SK-N-SH treated with all-trans-retinoic acid at 6 μM for 48 hours (cell line): ENCODE measurements around the gene CEND1.

Source experiments
- ATAC-seq: fragments of 200-7000 bp; cut with Tn5 transposase; 3 replicates; pipeline ENCODE4 v1.9.1; 2020; ENCODE audit warnings: mild to moderate bottlenecking, moderate library complexity
- ARNTL ChIP-seq: fragments of 450-650 bp; formaldehyde crosslinking; IDR thresholded peaks from 2 replicates; pipeline ENCODE4 v1.5.0; 2020; ENCODE audit warnings: low read depth, mild to moderate bottlenecking, moderate library complexity, borderline replicate concordance
- BACH2 ChIP-seq: fragments of 250-450 bp; sonication (Bioruptor Pico); IDR thresholded peaks from 2 replicates; pipeline ENCODE4 v1.9.0; 2021; ENCODE audit warnings: mild to moderate bottlenecking, borderline replicate concordance
- CSDC2 ChIP-seq: fragments of 250-450 bp; sonication (Bioruptor Pico); IDR thresholded peaks from 2 replicates; pipeline ENCODE4 v1.5.0; 2020; ENCODE audit warnings: mild to moderate bottlenecking, moderate library complexity
- ESRRG ChIP-seq: fragments of 250-450 bp; sonication (Bioruptor Pico); IDR thresholded peaks from 2 replicates; pipeline ENCODE4 v1.6.1; 2021; ENCODE audit warnings: mild to moderate bottlenecking
- GLIS3 ChIP-seq: fragments of 250-450 bp; sonication (Bioruptor Pico); IDR thresholded peaks from 2 replicates; pipeline ENCODE4 v1.5.0; 2020; ENCODE audit warnings: mild to moderate bottlenecking, moderate library complexity
- ISL1 ChIP-seq: fragments of 250-450 bp; sonication (Bioruptor Pico); IDR thresholded peaks from 2 replicates; pipeline ENCODE4 v2.1.2; 2022; ENCODE audit warnings: mild to moderate bottlenecking, moderate library complexity
- OSR1 ChIP-seq: fragments of 250-450 bp; sonication (Bioruptor Pico); IDR thresholded peaks from 2 replicates; pipeline ENCODE4 v1.8.0; 2022; ENCODE audit warnings: moderate library complexity, mild to moderate bottlenecking, inconsistent platforms
- PATZ1 ChIP-seq: fragments of 250-450 bp; sonication (Bioruptor Pico); IDR thresholded peaks from 2 replicates; pipeline ENCODE4 v1.8.0; 2020; ENCODE audit warnings: mild to moderate bottlenecking, moderate library complexity, borderline replicate concordance
- PPARA ChIP-seq: fragments of 250-450 bp; sonication (Bioruptor Pico); IDR thresholded peaks from 2 replicates; pipeline ENCODE4 v1.5.0; 2020; ENCODE audit warnings: mild to moderate bottlenecking, borderline replicate concordance
- RARB ChIP-seq: fragments of 250-450 bp; sonication (Bioruptor Pico); IDR thresholded peaks from 2 replicates; pipeline ENCODE4 v1.8.0; 2021; ENCODE audit warnings: mild to moderate bottlenecking, moderate library complexity
- SNAI2 ChIP-seq: fragments of 250-450 bp; sonication (Bioruptor Pico); IDR thresholded peaks from 2 replicates; pipeline ENCODE4 v1.5.0; 2020; ENCODE audit warnings: mild to moderate bottlenecking, moderate library complexity
- TCF4 ChIP-seq: fragments of 250-450 bp; sonication (Bioruptor Pico); IDR thresholded peaks from 2 replicates; pipeline ENCODE4 v1.8.0; 2021; ENCODE audit warnings: mild to moderate bottlenecking, moderate library complexity, borderline replicate concordance
- TOX ChIP-seq: fragments of 250-450 bp; sonication (Bioruptor Pico); IDR thresholded peaks from 2 replicates; pipeline ENCODE4 v1.8.0; 2021; ENCODE audit warnings: mild to moderate bottlenecking, moderate library complexity, borderline replicate concordance
- ZC3H10 ChIP-seq: fragments of 250-450 bp; sonication (Bioruptor Pico); IDR thresholded peaks from 2 replicates; pipeline ENCODE4 v1.5.1; 2021; ENCODE audit warnings: mild to moderate bottlenecking, moderate library complexity
- ZFP30 ChIP-seq: fragments of 450-650 bp; formaldehyde crosslinking; IDR thresholded peaks from 2 replicates; pipeline ENCODE4 v1.5.0; 2022; ENCODE audit warnings: mild to moderate bottlenecking, moderate library complexity
- ZNF565 ChIP-seq: fragments of 450-650 bp; formaldehyde crosslinking; conservative IDR thresholded peaks from 2 replicates; pipeline ENCODE4 v1.5.0; 2020; ENCODE audit warnings: low read depth, mild to moderate bottlenecking, moderate library complexity
- ZNF70 ChIP-seq: fragments of 450-650 bp; formaldehyde crosslinking; IDR thresholded peaks from 2 replicates; pipeline ENCODE4 v1.5.0; 2020; ENCODE audit warnings: mild to moderate bottlenecking, moderate library complexity
- TF ChIP-seq, protein P1 (sequence below): fragments of 250-450 bp; sonication (Bioruptor Pico); IDR thresholded peaks from 2 replicates; pipeline ENCODE4 v1.5.1; 2020; ENCODE audit warnings: low read depth, mild to moderate bottlenecking, moderate library complexity
- TF ChIP-seq, protein P2 (sequence below): fragments of 250-450 bp; sonication (Bioruptor Pico); IDR thresholded peaks from 2 replicates; pipeline ENCODE4 v1.5.1; 2021; ENCODE audit warnings: mild to moderate bottlenecking, moderate library complexity

Gene CEND1

GRCh38 chr11:772429-773390, 17.2 kb downstream of the CEND1 start:
- TF ChIP-seq, protein P1, sequence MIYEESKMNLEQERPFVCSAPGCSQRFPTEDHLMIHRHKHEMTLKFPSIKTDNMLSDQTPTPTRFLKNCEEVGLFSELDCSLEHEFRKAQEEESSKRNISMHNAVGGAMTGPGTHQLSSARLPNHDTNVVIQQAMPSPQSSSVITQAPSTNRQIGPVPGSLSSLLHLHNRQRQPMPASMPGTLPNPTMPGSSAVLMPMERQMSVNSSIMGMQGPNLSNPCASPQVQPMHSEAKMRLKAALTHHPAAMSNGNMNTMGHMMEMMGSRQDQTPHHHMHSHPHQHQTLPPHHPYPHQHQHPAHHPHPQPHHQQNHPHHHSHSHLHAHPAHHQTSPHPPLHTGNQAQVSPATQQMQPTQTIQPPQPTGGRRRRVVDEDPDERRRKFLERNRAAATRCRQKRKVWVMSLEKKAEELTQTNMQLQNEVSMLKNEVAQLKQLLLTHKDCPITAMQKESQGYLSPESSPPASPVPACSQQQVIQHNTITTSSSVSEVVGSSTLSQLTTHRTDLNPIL (CRISPR knock-in tag) = no peak
- TF ChIP-seq ZC3H10 (CRISPR knock-in tag) (no peak), ARNTL (CRISPR knock-in tag) (no peak), PATZ1 (CRISPR knock-in tag) (no peak), PPARA (CRISPR knock-in tag) (no peak), OSR1 (CRISPR knock-in tag) (no peak), ESRRG (CRISPR knock-in tag) (no peak), CSDC2 (CRISPR knock-in tag) (no peak), ZFP30 (no peak)
- TF ChIP-seq, protein P2, sequence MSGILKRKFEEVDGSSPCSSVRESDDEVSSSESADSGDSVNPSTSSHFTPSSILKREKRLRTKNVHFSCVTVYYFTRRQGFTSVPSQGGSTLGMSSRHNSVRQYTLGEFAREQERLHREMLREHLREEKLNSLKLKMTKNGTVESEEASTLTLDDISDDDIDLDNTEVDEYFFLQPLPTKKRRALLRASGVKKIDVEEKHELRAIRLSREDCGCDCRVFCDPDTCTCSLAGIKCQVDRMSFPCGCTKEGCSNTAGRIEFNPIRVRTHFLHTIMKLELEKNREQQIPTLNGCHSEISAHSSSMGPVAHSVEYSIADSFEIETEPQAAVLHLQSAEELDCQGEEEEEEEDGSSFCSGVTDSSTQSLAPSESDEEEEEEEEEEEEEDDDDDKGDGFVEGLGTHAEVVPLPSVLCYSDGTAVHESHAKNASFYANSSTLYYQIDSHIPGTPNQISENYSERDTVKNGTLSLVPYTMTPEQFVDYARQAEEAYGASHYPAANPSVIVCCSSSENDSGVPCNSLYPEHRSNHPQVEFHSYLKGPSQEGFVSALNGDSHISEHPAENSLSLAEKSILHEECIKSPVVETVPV (CRISPR knock-in tag) = no peak
- TF ChIP-seq, all 23 proteins: peak for 0
- ATAC-seq = no peak

DNA sequence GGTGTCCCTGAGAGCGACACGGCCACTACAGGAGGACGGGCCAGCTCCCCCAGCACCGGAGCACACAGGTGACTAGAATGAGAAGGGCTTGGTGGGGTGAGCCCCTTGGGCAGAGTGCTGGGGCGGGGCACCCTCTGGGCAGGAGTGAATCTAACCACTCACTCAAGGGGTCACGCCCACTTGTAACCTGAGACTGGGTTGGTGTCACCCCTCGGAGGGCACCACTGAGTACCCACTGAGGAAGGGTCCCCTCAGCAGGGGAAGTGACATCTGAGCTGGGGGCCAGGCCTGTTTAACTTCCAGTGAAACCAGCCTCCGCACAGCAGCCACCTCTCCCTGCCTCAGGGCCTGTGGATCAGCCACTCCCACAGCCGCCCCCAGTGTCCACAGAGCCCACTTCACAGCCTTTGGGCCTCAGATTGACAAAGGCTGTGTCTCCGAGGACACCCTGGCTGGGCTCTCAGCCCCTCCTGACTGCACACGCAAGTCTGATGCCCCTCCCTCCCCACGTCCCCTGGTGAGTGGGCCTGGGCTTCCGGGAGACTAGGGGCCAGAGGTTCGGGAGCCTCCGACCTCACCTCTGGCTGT, 18.2 kb downstream of the CEND1 start:
- TF ChIP-seq CSDC2 (CRISPR knock-in tag) (no peak), PATZ1 (CRISPR knock-in tag) (no peak), TCF4 (CRISPR knock-in tag) (no peak), ISL1 (CRISPR knock-in tag) (no peak), BACH2 (CRISPR knock-in tag) (no peak), ARNTL (CRISPR knock-in tag) (no peak), SNAI2 (CRISPR knock-in tag) (no peak), ZNF565 (CRISPR knock-in tag) (no peak)
- ATAC-seq = no peak

GRCh38 chr11:770642-771616, 19.0 kb downstream of the CEND1 start:
- ATAC-seq = no peak

More at GRCh38 chr11:770642-771616, 19.0 kb downstream of the CEND1 start:
- TF ChIP-seq OSR1 (CRISPR knock-in tag) (no peak), ZFP30 (no peak), ARNTL (CRISPR knock-in tag) (no peak), ISL1 (CRISPR knock-in tag) (no peak), CSDC2 (CRISPR knock-in tag) (no peak), RARB (CRISPR knock-in tag) (no peak), TOX (CRISPR knock-in tag) (no peak), ZC3H10 (CRISPR knock-in tag) (no peak), GLIS3 (CRISPR knock-in tag) (no peak), BACH2 (CRISPR knock-in tag) (no peak), ZNF565 (CRISPR knock-in tag) (no peak), PATZ1 (CRISPR knock-in tag) (no peak), ZNF70 (CRISPR knock-in tag) (no peak)
- TF ChIP-seq, protein P1 (CRISPR knock-in tag) = no peak
- TF ChIP-seq, protein P2 (CRISPR knock-in tag) = no peak
- TF ChIP-seq, all 23 proteins: peak for 0
